A673 (cell line): ENCODE data around the gene BAG5. TPM values are rescaled to one million over a fixed set of nuclear protein-coding genes. Genes with fewer than 3 reads are reported as not detected.
A peak's percentile ranks its signal among the peaks of the same experiment; 100 is the strongest.

Source experiments
- BruUV-seq: library from RNA; stranded (reverse); fragments of 400-500 nt; replicated peaks from 2 replicates; lab custom pipeline; 2021; lab: Mats Ljungman, UMichigan
- CTCF ChIA-PET: fragments of 300-600 bp; sonication (Branson Sonifier 250); formaldehyde crosslinking; loops from one replicate; lab custom pipeline; 2022; ENCODE audit warnings: antibody characterized with exemption; lab: Charles Lee
- POLR2A ChIA-PET: fragments of 300-600 bp; sonication (Branson Sonifier 250); formaldehyde crosslinking; loops from one replicate; lab custom pipeline; 2022; ENCODE audit warnings: antibody characterized with exemption; ENCODE audit not compliant: low non-redundant PET; lab: Charles Lee
- DNase-seq: peaks from one replicate; pipeline ENCODE4 v3.0.0-alpha.2; 2015; ENCODE audit warnings: low spot score
- H3K27ac ChIP-seq: fragments of 200-600 bp; sonication (generic); 2 replicates; pipeline ENCODE4 v1.5.1; 2016; ENCODE audit warnings: mixed run types, low read depth, mild to moderate bottlenecking, mixed read lengths, antibody characterized with exemption, low read length; ENCODE audit not compliant: poor library complexity, severe bottlenecking
- H3K27me3 ChIP-seq: fragments of 200-600 bp; sonication (generic); replicated peaks from 2 replicates; pipeline ENCODE4 v1.6.1; 2017; ENCODE audit warnings: mixed run types, low read depth, mild to moderate bottlenecking, mixed read lengths, antibody characterized with exemption, low read length; ENCODE audit not compliant: insufficient read depth, poor library complexity
- H3K36me3 ChIP-seq: fragments of 200-600 bp; sonication (generic); 2 replicates; pipeline ENCODE4 v1.6.1; 2016; ENCODE audit warnings: mixed run types, mild to moderate bottlenecking, mixed read lengths, antibody characterized with exemption, low read length; ENCODE audit not compliant: insufficient read depth, poor library complexity, severe bottlenecking
- H3K4me1 ChIP-seq: fragments of 200-600 bp; sonication (generic); 2 replicates; pipeline ENCODE4 v1.6.1; 2017; ENCODE audit warnings: mixed run types, mild to moderate bottlenecking, mixed read lengths, antibody characterized with exemption, low read length; ENCODE audit not compliant: insufficient read depth, poor library complexity, severe bottlenecking
- H3K4me3 ChIP-seq: fragments of 200-600 bp; sonication (generic); 2 replicates; pipeline ENCODE4 v1.5.1; 2016; ENCODE audit warnings: low read depth, mixed run types, mild to moderate bottlenecking, mixed read lengths, low read length; ENCODE audit not compliant: poor library complexity, severe bottlenecking
- H3K9me3 ChIP-seq: fragments of 200-600 bp; sonication (generic); 2 replicates; pipeline ENCODE4 v1.6.1; 2016; ENCODE audit warnings: mixed run types, low read depth, mild to moderate bottlenecking, mixed read lengths, antibody characterized with exemption, low read length; ENCODE audit not compliant: poor library complexity, severe bottlenecking
- CTCF ChIP-seq: fragments of 300-800, 200-600 bp; sonication (generic); conservative IDR thresholded peaks from 2 replicates; pipeline ENCODE4 v1.5.1; 2017; ENCODE audit warnings: low read depth, mild to moderate bottlenecking, antibody characterized with exemption, low read length, moderate library complexity, mixed read lengths
- EZH2 ChIP-seq: fragments of 200-600 bp; sonication (generic); IDR thresholded peaks from 2 replicates; pipeline ENCODE4 v1.6.1; 2017; ENCODE audit warnings: borderline replicate concordance, low read depth, mild to moderate bottlenecking, mixed read lengths, antibody characterized with exemption, low read length; ENCODE audit not compliant: poor library complexity, severe bottlenecking
- intact Hi-C: fragments of 100-400 bp; cut with micrococcal nuclease; formaldehyde crosslinking; loops from one replicate; pipeline ENCODE4 v1.10.0; 2022; ENCODE audit not compliant: unreplicated experiment
- total RNA-seq: library from RNA; stranded (reverse); gene quantifications from 2 replicates; pipeline ENCODE4 v1.2.3, GENCODE V29; 2021

BAG5 gene
- total RNA-seq, 1 experiment from 2014 or later, result 39.8 TPM

- CTCF ChIA-PET, result no interaction called here
- intact Hi-C loops, result no loop called here
- TF ChIP-seq CTCF (no peak), EZH2 (no peak)
- Histone ChIP-seq H3K9me3 (no peaks in the 10 kb centered on the region), H3K36me3 (no peaks in the 10 kb centered on the region), H3K27ac (no peak overlapping the region), H3K4me1 (peaks cover 11% of the 10 kb centered on the region), H3K27me3 (no peaks in the 10 kb centered on the region), H3K4me3 (no peak overlapping the region)
- BruUV-seq, result no TSS peak
- POLR2A ChIA-PET, result no interaction called here
- no peak for DNase-seq
These were observed 18.7 kb upstream of the BAG5 start for GRCh38 chr14:103581206-103581605.

GRCh38 chr14:103578401-103579075 lies 16.1 kb upstream of the BAG5 start:
- intact Hi-C loops, result loop anchor here (10.0 kb wide), 1 partner anchor 406 kb away; no protein-coding TSS in a partner anchor
- ChIA-PET CTCF (no interaction called here), POLR2A (no interaction called here)
- no peaks in the 10 kb centered on the region for H3K9me3 ChIP-seq
- DNase-seq, result no peak
- H3K36me3 ChIP-seq, result peaks cover 14% of the 10 kb centered on the region
- BruUV-seq, result no TSS peak
- no peaks in the 10 kb centered on the region for H3K27me3 ChIP-seq
- TF ChIP-seq EZH2 (no peak), CTCF (no peak)
- no peak overlapping the region for H3K4me3 ChIP-seq
- H3K27ac ChIP-seq, result no peak overlapping the region
- peaks cover 14% of the 10 kb centered on the region for H3K4me1 ChIP-seq

- no peaks in the 10 kb centered on the region for H3K27me3 ChIP-seq
- POLR2A ChIA-PET, result no interaction called here
- no peak overlapping the region for H3K4me3 ChIP-seq
- intact Hi-C loops, result loop anchor here (10.0 kb wide), 1 partner anchor 408 kb away; no protein-coding TSS in a partner anchor
- no peak overlapping the region for H3K27ac ChIP-seq
- CTCF ChIA-PET, result no interaction called here
- H3K4me1 ChIP-seq, result peaks cover 14% of the 10 kb centered on the region
- H3K36me3 ChIP-seq, result peaks cover 15% of the 10 kb centered on the region
- BruUV-seq, result no TSS peak
- TF ChIP-seq EZH2 (no peak), CTCF (no peak)
- DNase-seq, result peak; percentile 93
- H3K9me3 ChIP-seq, result no peaks in the 10 kb centered on the region
These were observed 14.0 kb upstream of the BAG5 start for GRCh38 chr14:103576371-103577024.
